ENCODE measurements around the gene CDHR1. TPM values are rescaled to one million over a fixed set of nuclear protein-coding genes. Genes with fewer than 3 reads are reported as not detected.

The CDHR1 gene
- polyA plus RNA-seq, 1 experiment: not detected

Other genes with a start within 250 kb of the CDHR1 start
- 204 and 256 TPM in 2 replicates for gene GHITM, start 55.0 kb upstream of the CDHR1 start, polyA plus RNA-seq (2011; rRNA removed)
- not detected in 2 replicates for gene GPR15LG, start 20.7 kb upstream of the CDHR1 start, polyA plus RNA-seq (2011; rRNA removed)
- gene LRIT2, start 31.0 kb downstream of the CDHR1 start, polyA plus RNA-seq (2011; rRNA removed): not detected in 2 replicates
- gene LRIT1, start 47.0 kb downstream of the CDHR1 start, polyA plus RNA-seq (2011; rRNA removed): not detected in 2 replicates
- gene RGR, start 50.5 kb downstream of the CDHR1 start, polyA plus RNA-seq (2011; rRNA removed): not detected in 2 replicates
- 28.7 and 29.5 TPM in 2 replicates for gene CCSER2, start 134.1 kb downstream of the CDHR1 start, polyA plus RNA-seq (2011; rRNA removed)

Data from BJ (cell line).